ENCODE data around the gene QSOX1.

DNA sequence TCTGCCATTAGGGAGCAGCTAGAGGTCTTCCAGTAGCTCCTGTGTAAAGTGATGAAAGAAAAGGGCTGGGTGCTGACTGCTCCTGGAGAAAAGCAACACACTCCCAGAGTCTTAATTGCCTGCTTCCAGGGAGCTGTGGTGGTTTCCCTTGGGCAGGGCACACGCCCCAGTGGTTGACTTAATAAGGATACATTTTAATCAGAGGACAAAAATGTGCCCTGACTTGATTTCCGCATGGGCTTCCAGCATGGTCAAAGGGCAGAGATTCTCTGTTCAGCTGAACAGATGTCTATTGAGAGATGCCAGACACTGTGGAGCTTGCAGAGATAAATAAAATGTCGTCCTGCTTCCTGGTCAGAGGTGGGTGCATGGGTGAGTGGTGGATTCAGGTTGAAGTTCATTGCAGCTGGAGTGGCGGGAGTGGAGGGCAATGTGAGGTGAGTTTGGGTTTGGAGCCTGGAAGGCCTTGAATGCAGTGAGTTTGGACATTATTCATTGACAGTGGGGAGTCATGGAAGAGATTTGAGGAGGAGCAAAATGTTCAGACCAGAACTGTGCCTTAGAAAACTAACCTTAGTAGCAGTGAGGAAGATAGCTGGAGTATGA is 16.0 kb downstream of the QSOX1 start:
- TF ChIP-seq CTCF (IDR thresholded peaks at IDR 0.05) (no peak), POLR2AphosphoS5 (IDR thresholded peaks at IDR 0.05) (peak in 1 of 3 donors; percentile 16)

All from stomach (tissue), 4 donors.